Subcutaneous adipose tissue (tissue), 4 donors: ENCODE data around the gene GATD1. TPM values are rescaled to one million over a fixed set of nuclear protein-coding genes. Genes with fewer than 3 reads are reported as not detected.

Experiments used
- CTCF ChIP-seq: fragments of 450-650 bp; IDR thresholded peaks from one replicate; pipeline ENCODE4 v1.5.1; 2016; ENCODE audit warnings: low read depth, mild to moderate bottlenecking, control low read depth, antibody characterized with exemption, moderate library complexity
- total RNA-seq, 4 donors: library from RNA; depleted of rRNA; stranded (reverse); fragments of >200 nt; gene quantifications; one replicate each; pipeline ENCODE4 v1.1.0, GENCODE V29; 2016

The GATD1 gene
- total RNA-seq, 4 donors from 2014 or later, result 7.1 to 22.8 (median 14.9) TPM

- no peak for TF ChIP-seq CTCF
Observed at GRCh38 chr11:778976-779954, 2.0 kb upstream of the GATD1 start.

- no peak for TF ChIP-seq CTCF
Observed at GRCh38 chr11:776561-777287, 563 bp downstream of the GATD1 start.

GRCh38 chr11:776263-776560 lies 1.1 kb downstream of the GATD1 start:
- TF ChIP-seq CTCF, result no peak

- no peak for TF ChIP-seq CTCF
Observed at GRCh38 chr11:774873-775592, 2.3 kb downstream of the GATD1 start.

GRCh38 chr11:773830-774229 lies 3.5 kb downstream of the GATD1 start:
- no peak for TF ChIP-seq CTCF

- TF ChIP-seq CTCF, result no peak
Observed at GRCh38 chr11:773425-773824, 3.9 kb downstream of the GATD1 start.
